G401.6 (cell line): ENCODE measurements around the gene SLC2A4.

ENCODE experiments used
- FAIRE-seq: peaks from 2 replicates; lab custom pipeline; 2012; peaks lifted over from hg19 to GRCh38; lab: Jason Lieb, UNC

SLC2A4 gene

DNA sequence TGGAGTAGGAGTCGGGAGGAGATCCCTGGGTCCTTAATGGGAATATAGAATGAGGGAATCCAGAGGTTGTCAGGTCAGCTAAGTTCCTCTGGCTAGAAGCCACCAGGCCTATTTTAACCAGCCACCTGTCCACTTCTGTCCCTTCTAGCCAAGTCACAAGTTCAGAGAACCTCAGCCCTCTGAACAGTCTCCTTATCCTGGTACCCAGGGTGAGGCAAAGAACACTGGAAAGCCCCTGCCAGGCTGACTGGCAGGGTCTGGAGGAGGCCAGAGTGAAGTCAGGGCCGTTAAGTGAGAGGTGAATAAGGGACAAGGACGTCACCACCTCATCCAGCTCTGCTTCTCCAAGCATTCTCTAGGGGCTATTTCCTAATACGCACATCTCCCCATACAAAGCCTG, 32.7 kb upstream of the SLC2A4 start:
- no peak for FAIRE-seq

DNA sequence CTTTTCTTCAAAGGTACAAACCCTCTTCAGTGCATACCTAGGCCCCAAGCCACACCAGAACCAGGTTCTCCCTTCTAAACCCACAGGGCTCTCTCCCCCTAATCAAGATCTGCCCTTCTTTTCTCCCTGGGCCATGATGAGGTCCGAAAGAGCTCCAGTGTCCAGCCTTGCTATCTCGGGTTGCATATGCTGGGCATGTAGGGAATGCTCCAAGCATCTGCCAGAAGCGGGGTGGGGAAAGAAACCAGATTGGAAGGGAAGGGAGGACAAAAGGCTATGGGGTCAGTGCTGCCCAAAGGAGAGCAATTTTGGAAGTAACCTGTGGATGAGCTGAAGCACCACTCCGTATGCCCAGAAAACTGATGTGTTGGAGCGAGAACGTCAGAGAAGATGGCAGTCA, 32.3 kb upstream of the SLC2A4 start:
- FAIRE-seq: no peak

DNA sequence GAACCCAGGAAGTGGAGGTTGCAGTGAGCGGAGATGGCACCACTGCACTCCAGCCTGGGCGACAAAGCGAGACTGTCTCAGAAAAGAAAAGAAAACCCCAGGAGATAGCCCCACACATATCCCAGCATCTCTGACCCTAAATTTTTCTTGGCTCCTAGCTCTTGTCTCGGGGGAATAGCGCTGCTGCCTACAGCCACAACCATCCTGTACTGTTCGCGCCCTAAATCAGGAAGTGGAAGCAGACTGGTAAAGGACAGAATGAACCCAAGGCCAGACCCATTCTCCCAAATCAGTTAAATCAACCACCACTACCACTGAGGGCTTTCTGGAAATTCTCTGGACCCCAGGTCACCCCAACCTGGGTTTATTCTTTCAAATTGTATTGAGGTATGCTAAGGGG, 31.7 kb upstream of the SLC2A4 start:
- FAIRE-seq: no peak

DNA sequence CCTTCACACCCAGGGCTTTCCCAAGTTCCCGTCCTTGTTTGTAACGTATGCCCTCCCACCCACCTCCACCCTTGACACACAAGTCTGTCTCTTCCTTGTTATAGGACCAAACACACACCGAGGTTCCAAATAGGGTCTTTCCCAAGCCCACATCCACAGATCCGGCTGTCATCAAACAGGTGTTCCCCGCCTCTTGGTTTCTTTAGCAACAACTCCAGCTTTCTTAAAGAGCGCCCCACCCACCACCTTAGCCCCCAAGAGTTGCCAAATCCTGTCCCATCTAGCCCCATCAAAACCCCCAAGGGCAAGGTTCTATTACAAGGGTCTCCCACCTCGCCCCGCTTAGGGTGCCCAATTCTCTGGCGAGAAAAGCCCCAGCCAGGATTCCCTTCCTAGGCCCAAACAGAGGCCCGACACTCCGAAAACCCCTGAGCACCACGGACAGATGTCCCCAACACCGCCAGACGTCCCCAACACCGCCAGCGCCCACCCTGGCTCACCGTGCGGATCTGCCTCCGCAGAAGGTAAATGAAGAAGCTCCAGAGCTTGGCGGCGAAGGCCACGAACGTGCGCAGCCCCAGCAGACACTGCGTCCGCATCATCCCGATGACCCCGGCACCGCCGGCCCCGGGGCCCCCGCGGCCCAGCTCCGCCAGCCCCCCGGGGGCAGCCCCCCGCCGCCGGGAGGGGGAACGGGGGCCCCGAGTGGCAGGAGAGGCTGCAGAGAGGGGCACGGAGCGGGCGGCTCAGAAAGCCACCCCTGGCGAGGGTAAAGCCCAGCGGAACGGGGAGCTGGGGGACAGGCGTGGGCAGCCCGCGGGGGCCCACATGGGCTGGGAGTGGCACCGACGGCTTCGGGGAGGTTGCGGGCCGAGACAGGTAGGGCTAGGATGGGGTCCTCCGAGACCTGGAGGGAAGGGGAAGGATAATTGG, 30.6 kb upstream of the SLC2A4 start:
- no peak for FAIRE-seq

DNA sequence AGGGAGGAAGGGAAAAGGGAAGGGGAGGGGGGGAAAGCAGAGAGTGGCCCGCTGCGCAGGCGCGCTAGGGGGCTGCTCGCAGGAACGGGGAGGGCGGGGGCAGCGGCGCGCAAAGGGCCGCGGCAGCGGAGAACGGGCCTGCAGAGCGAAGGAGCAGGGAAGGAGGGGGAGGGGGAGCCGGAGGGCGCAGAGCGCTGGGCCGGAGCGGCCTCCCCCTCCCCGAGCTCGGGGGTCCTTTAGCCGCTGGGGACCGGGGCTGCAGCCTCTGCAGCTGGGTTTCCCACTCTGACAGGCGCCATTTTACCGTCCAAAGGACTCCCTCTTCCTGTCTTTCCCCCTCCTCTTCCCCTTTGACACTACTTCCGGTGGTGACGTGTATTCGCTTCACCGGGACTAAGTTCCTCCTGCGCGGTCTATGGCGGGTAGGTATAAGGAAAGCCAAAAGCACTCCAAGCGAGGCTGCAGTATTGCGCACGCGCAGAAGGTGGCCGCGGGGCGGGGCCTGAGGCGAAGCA, 29.8 kb upstream of the SLC2A4 start, which contains the start of gene CTDNEP1:
TSS of gene CTDNEP1 (minus strand) at position 74 of the 515 bp plus-strand sequence. CDS start 438 bp downstream, outside the sequence.
- peak; percentile 99 for FAIRE-seq

DNA sequence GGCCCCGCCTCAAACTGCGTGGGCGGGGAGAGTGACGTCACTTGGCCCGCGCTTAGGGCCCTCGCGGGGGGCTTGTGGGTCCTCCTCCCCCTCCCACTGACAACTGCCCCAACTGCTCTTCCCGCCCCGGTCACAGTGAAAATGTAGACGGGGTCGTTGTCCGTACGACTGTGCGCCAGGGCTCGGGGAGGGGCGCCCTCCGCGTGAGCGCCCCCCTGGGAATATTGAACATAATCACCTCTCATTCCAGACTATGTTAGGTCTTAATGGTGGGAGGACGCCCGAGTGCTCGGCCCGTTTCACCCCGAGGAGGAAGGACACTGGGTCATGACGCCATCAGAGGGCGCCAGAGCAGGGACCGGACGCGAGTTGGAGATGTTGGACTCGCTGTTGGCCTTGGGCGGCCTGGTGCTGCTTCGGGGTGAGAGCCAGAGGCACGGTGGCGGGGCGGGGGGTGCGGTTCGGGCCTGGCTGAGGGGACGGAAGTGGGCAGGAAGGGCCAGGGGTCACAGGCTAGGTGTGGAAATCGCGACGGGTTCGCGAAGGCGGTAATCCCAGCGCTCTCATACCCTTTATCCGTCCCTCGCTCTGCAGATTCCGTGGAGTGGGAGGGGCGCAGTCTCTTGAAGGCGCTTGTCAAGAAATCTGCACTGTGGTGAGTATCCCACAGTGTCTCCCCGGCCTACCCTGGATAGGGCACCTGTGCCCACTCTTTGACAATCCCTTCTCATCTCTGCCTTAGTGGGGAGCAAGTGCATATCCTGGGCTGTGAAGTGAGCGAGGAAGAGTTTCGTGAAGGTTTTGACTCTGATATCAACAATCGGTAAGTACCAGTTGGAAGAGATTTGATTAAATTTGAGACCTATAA, 29.1 kb upstream of the SLC2A4 start, which contains the start of gene ELP5:
TSS of gene ELP5 (plus strand) at position 40 of the 868 bp plus-strand sequence. CDS start at position 376, 336 bp downstream.
- no peak for FAIRE-seq

DNA sequence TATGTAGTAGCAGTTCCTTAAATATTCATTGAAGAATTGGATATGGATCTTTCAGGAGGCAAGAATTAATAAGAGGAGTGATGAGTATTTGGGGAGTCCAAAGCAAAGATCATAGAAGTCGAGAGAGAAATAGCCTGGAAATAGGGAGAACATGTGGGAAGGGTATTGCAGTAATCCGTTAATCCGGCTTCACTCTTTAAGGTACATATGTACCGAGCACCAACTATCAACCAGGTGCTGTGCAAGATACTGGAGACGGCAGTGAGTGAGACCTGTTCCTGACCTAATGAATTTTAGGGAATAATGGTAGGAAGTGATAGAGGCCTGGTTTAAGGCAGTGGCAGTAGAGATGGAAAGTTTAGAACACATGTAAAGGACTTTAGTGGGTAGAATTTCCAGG, 28.4 kb upstream of the SLC2A4 start:
- no peak for FAIRE-seq

DNA sequence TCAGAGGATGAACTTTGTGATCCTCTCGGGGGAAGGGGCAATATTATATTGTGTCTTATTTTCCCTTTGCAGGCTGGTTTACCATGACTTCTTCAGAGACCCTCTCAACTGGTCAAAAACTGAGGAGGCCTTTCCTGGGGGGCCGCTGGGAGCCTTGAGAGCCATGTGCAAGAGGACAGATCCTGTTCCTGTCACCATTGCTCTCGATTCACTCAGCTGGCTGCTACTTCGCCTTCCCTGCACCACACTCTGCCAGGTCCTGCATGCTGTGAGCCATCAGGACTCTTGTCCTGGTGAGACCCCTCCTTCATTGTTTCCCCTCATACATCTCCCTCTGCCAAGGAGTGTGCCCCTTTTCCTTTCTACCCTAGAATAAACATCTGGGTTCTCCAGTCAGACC, 27.0 kb upstream of the SLC2A4 start:
- no peak for FAIRE-seq

DNA sequence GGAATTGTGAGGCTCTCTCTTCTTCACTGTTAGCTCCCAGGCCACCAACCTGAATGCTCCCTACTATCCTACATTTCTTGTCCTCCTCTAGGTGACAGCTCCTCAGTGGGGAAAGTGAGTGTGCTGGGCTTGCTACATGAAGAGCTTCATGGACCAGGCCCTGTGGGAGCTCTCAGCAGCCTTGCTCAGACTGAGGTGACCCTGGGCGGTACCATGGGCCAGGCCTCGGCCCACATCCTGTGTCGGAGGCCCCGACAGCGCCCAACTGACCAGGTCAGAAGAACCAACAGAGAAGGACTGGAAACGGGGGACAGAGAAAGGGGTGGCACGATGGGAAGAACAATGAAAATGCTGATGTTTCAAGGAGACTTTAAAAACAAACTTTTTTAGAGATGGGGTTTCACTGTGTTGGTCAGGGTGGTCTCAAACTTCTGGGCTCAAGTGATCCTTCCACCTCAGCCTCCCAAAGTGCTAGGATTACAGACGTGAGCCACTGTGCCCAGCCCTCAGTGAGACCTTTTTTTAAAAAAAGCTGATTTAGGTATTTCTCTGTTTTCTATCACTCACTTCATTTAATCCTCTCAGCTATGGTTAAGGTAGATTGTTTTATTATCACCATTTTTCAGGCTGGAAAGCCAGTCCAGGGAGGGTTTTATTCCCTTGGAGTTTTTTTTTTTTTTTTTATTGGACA, 24.6 kb upstream of the SLC2A4 start:
- FAIRE-seq: no peak

DNA sequence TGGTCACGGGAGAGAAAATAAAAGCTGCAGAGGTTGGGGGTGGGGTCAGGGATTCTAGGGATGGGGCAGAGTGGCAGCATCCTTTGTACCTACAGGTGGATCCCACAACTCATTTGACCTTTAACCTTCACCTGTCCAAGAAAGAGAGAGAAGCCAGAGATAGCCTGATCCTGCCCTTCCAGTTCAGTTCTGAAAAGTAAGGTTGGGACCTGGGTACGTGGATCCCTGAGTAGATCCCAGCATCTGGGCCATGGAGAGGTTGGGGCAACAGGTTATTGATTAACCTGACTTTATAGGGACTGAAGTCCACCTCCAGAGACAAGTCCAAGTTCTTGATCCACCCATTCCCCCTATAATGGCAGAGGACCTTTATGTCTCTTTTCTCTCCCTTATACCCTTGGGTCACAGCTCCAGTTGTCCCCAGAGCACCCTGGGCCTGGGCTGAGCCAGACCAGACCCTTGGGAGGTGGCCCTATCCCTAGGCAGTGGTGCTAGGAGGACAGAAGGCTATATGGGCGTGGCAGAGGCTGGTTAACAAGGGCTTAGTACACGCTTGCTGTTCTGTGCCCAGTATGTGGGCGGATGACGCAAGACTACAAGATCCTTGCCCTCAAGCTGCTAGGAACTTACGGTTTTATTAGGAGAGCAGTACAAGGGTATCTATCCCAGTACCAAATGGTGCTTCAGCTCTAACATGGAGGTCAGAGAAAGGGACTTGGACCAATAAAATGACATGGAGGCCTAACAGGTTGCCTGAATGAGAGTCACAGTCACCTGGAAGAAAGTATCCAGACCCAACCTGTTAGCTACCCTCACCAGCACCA, 22.6 kb upstream of the SLC2A4 start:
- FAIRE-seq: no peak

DNA sequence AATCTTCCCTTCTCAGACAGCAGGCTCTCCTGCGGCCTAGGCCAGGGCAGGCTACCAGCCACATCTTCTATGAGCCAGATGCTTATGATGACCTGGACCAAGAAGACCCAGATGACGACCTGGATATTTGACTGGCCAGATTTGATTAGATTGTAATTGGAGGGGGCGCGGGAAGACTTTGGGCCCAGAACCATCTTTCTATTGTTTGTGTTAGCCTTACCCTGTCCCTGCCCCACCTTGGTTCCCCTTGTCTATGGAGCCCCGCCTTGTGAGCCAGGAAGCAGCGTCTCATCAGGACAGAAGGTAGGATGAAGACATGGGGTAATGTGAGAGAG, 22.0 kb upstream of the SLC2A4 start:
- FAIRE-seq: no peak

DNA sequence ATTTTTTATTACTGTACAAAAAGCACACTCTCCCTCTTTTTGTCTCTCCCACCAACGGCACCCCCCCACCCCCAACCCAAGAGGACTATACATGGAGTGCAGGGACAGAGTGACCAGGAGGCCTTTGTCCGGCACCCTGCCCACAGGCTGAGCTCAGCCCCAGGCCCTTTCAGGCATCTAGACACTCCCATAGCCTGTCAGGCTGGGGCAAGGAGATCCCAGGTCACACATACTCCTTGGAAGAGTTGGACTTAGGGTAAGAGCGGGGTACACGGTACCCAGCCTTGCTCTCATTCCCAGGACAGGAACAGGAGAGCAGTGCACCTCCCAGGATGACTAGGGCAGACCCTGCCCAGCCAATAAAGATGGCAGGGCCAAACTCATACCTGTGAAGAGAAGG, 21.4 kb upstream of the SLC2A4 start:
- no peak for FAIRE-seq

DNA sequence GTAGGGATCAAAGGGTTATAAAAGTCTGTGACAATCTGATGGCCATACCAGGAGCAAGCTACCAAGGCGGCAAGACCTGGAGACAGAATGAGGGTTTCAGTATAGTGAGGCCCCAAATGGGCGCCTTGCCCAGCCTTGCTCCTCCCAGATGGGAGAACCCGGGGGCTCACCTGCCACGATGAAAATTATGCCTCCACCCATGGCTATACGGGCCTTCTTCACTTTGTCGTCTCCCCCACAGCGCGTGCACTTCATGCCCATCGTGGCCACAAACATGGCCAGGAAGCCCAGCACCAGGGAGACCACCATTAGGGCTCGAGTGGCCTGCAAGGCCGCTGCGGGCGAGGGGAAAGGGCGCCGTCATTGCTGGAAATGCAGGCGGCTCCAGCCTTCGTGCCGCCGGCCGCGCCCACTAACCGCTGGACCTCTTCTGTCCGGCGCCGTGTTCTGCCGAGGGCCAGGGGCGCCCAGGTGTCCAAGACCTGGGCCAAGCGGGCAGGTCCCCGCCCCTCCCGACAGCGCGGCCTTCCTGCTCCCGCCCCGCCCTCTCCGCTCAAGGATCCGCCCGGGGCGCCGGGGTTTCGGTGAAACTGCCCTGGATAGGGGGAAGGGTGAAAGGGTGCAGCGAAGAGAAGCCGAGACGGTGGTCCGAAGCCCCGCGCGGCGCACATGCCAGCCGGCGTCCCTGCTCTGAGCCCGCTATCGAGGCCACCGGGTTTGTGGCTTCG, 20.7 kb upstream of the SLC2A4 start:
- no peak for FAIRE-seq

DNA sequence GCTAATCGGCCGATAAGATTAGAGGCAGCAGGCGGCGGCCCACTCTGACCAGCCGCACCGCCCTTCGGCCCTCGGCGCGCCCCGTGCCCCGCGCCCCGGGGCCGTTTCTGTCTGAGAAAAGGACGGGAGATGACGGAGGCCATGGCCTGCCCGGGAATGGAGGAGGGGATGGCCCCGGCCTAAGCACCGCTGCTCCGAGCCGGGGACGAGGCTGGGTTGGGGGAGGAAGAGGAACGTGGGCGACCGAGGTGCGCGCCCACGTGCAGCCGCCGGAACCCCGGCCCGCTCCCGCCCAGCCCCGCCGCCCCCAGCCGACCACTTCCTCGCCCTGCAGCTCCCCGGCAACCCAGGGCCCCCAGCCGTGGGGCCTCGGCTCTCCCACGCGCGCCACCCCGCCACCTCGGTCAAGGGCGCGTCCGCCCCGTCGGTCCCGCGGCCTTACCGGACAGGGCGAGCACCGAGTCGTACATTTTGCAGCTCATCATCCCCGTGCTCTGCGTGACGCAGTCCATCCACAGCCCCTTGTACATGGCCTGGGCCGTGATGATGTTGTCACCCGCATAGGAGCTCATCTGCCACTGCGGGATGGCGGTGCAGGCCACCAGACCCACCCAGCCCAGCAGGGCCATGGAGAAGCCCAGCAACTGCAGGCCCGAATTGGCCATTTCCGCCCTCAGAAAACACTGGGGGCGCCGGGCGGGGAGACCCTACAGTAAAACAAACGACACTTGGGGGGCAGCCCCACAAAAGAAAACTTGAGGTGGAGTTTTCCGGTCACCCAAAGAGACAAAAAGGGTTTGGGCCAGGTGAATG, 19.9 kb upstream of the SLC2A4 start:
- FAIRE-seq: no peak

DNA sequence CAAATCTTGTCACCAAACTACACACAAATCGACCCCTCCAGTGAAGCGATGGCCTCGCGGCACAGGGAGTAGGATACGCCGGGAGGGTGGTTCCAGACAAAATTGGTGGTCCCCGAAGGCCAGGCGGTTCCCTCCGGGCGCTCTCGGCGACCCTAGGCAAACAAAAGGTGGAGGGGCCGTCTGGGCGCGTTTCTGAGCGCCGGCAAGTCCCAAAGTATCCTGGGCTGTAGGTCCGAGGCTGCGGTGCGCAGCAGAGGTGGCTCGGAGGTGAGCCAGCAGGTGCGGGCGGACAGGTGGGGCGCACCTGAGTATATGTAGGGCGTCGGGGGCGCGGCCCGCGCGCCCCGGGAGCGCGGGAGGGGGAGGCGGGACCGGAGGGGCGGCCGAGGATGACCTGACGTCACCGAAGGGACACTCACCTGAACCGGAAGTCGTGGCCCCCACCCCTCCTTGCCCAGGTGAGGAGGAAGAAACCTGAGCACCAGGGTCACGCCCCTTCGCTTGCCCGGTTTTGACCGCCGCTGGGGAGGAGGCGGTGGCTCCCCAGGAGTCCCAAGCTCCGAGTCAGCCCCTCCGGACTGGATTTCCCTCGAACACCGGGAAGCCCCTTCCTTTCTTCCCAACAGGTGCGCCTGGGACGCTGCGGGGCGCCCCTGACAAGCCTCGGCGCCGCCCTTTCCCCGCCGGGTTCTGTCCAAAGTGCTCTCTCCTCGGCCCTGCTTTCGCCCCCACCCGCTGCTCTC, 19.2 kb upstream of the SLC2A4 start, which contains the start of gene CLDN7:
TSS of gene CLDN7 (minus strand) at position 287 of the 743 bp plus-strand sequence. CDS start 435 bp downstream, outside the sequence.
- FAIRE-seq: no peak

DNA sequence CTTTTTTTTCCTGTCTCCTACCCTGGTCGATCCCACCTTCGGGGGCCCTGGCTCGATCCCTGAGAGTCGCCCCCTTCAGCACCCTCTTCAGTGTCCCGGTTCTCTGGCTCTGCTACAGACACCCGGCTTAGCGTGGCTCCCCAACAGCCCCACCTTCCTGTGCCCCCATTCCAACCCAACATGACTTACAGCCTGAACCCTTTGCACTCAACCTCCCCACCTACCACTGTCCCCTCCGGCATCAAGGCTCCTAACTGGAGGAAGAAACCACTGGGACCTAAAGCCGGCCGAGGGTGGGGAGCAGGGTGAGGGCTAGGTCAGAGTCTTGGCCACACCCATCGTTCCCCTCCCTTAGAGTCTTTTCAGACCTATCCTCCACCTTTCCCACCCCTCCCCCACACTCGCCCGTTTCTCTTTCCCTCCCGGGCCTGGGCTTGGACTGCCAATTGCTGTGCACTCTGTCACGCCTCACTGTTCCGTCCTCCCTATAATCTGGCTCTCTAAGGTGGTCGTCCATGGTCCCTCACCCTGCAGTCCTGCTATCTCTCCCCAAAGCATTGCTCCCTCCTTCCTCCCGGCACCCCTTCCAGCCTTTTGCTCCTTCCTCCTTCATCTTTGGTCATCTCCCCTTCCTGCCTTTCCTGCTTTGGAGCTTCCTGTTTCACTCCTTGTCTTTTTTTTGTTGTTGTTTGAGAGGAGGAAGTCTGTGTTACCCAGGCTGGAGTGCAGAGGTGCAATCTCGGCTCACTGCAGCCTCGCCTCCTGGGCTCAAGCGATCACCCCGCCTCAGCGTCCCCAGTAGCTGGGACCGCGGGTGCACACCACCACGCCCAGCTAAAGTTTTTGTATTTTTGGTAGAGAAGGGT, 18.4 kb upstream of the SLC2A4 start:
- no peak for FAIRE-seq

DNA sequence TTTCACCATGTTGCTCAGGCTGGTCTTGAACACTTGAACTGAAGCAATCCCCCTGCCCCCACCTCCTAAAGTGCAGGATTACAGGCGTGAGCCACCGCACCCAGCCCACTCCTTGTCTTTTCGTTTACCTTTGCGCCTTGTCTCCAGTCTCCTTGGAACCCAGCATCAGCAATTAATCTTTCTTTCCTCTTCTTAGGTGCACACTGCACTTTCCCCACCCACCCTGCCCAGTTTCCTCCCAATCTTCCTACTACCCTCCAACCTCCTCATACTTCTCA, 17.8 kb upstream of the SLC2A4 start:
- no peak for FAIRE-seq

DNA sequence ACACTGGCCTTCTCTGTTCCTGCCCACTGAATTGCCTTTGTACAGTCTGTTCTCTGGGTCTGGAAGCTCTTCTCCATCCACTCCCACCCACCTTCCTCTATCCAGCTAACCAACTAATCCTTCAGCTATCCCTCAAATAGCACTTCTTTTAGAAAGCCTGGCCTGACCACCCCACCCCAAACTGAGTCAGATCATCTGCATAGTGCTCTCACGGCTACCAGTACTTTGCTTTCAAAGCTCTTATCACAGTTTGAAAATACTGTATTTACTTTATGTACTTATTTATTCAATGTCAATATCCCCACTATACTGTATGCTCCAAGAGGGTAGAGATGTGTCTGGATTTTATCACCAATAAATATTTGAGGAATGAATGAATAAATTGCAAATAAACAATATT, 14.7 kb upstream of the SLC2A4 start:
- no peak for FAIRE-seq
